RPMI8226 (cell line): ENCODE measurements around the gene ARMC7.
A peak's percentile ranks its signal among the peaks of the same experiment; 100 is the strongest.

Experiments used
- DNase-seq: peaks from one replicate; pipeline ENCODE4 v3.0.0-alpha.2; 2015

Gene ARMC7

GRCh38 chr17:75078284-75079022 lies 31.3 kb upstream of the ARMC7 start:
- no peak for DNase-seq

GRCh38 chr17:75079023-75079373 lies 30.8 kb upstream of the ARMC7 start:
- no peak for DNase-seq

GRCh38 chr17:75081611-75082540 lies 27.9 kb upstream of the ARMC7 start:
- DNase-seq: no peak

- no peak for DNase-seq
Measured at GRCh38 chr17:75082683-75083082, 27.1 kb upstream of the ARMC7 start.

GRCh38 chr17:75084039-75084660 lies 25.6 kb upstream of the ARMC7 start:
- peak; percentile 92 for DNase-seq

- DNase-seq: no peak
Measured at GRCh38 chr17:75086496-75087181, 23.1 kb upstream of the ARMC7 start.

GRCh38 chr17:75087182-75087557 lies 22.6 kb upstream of the ARMC7 start:
- no peak for DNase-seq

GRCh38 chr17:75087558-75088453 lies 22.0 kb upstream of the ARMC7 start, which contains the start of gene SLC16A5:
TSS of gene SLC16A5 (plus strand) at chr17:75087954. CDS start at chr17:75093637, 5,683 bp downstream.
- no peak for DNase-seq

GRCh38 chr17:75088465-75089417 lies 21.0 kb upstream of the ARMC7 start:
- DNase-seq: no peak

GRCh38 chr17:75090871-75091854 lies 18.6 kb upstream of the ARMC7 start:
- no peak for DNase-seq

- DNase-seq: no peak
Measured at GRCh38 chr17:75091855-75092327, 17.9 kb upstream of the ARMC7 start.

- DNase-seq: no peak
Measured at GRCh38 chr17:75093548-75094158, 16.1 kb upstream of the ARMC7 start.

- DNase-seq: no peak
Measured at GRCh38 chr17:75094871-75095399, 14.8 kb upstream of the ARMC7 start.

GRCh38 chr17:75096082-75096625 lies 13.6 kb upstream of the ARMC7 start:
- peak; percentile 92 for DNase-seq

- no peak for DNase-seq
Measured at GRCh38 chr17:75097865-75098264, 11.9 kb upstream of the ARMC7 start.

- no peak for DNase-seq
Measured at GRCh38 chr17:75098861-75099260, 10.9 kb upstream of the ARMC7 start.

- no peak for DNase-seq
Measured at GRCh38 chr17:75099881-75100595, 9.7 kb upstream of the ARMC7 start.
